ENCODE data around the gene KLF3. TPM values are rescaled to one million over a fixed set of nuclear protein-coding genes. Genes with fewer than 3 reads are reported as not detected.
A peak's percentile ranks its signal among the peaks of the same experiment; 100 is the strongest.

Gene KLF3
- total RNA-seq, 6 experiments from 2014 or later, result 21.3 to 37.6 (median 26.8) TPM

GRCh38 chr4:38723726-38724474 is 59.9 kb downstream of the KLF3 start:
- no peak overlapping the region for H3K4me3 ChIP-seq
- DNase-seq, result no peak
- TF ChIP-seq POLR2A (IDR thresholded peaks at IDR 0.05) (no peak), CTCF (IDR thresholded peaks at IDR 0.05) (no peak)

GRCh38 chr4:38724475-38724808 is 60.4 kb downstream of the KLF3 start:
- DNase-seq (no peak), ATAC-seq (no peak)
- no peak overlapping the region for H3K27ac ChIP-seq
- H3K36me3 ChIP-seq, result no peaks in the 10 kb centered on the region
- H3K27me3 ChIP-seq, result no peaks in the 10 kb centered on the region
- intact Hi-C loops (cut with DNase I), result no loop called here
- TF ChIP-seq CTCF (IDR thresholded peaks at IDR 0.05) (no peak), POLR2A (IDR thresholded peaks at IDR 0.05) (no peak)
- no peak overlapping the region for H3K4me3 ChIP-seq
- no peaks in the 10 kb centered on the region for H3K9me3 ChIP-seq
- 97% methylated on average over 2 of the region's 3 CpGs for WGBS (ENCODE audit: insufficient coverage, low coverage, low lambda C conversion rate, missing lambda C conversion rate)
- H3K4me1 ChIP-seq, result peaks cover 0 to 3% (median 0%) of the 10 kb centered on the region in 4 donors

More at GRCh38 chr4:38723726-38724474, 59.9 kb downstream of the KLF3 start:
- Histone ChIP-seq H3K27ac (no peak overlapping the region), H3K27me3 (no peaks in the 10 kb centered on the region), H3K4me1 (peaks cover 0 to 3% (median 0%) of the 10 kb centered on the region in 4 donors), H3K9me3 (no peaks in the 10 kb centered on the region), H3K36me3 (no peaks in the 10 kb centered on the region)
- intact Hi-C loops (cut with DNase I), result no loop called here
- 78% methylated on average over 7 of the region's 7 CpGs for WGBS (ENCODE audit: insufficient coverage, low coverage, low lambda C conversion rate, missing lambda C conversion rate)
- ATAC-seq, result no peak

GRCh38 chr4:38728631-38729141 is 64.7 kb downstream of the KLF3 start:
- intact Hi-C loops (cut with DNase I), result no loop called here
- Histone ChIP-seq H3K27me3 (no peaks in the 10 kb centered on the region), H3K4me3 (no peak overlapping the region), H3K4me1 (peaks cover 0 to 3% (median 0%) of the 10 kb centered on the region in 4 donors), H3K9me3 (no peaks in the 10 kb centered on the region), H3K36me3 (no peaks in the 10 kb centered on the region), H3K27ac (no peak overlapping the region)
- 46% methylated on average over 2 of the region's 4 CpGs for WGBS (ENCODE audit: insufficient coverage, low coverage, low lambda C conversion rate, missing lambda C conversion rate)
- ATAC-seq, result peak in 2 of 4 donors; percentile 23 to 30
- TF ChIP-seq POLR2A (IDR thresholded peaks at IDR 0.05), result no peak
- peak in 1 of 4 donors; percentile 12 for TF ChIP-seq CTCF (IDR thresholded peaks at IDR 0.05)
- no peak for DNase-seq

GRCh38 chr4:38730493-38730829 is 66.5 kb downstream of the KLF3 start:
- peaks cover 0 to 3% (median 0%) of the 10 kb centered on the region in 4 donors for H3K4me1 ChIP-seq
- no peak for ATAC-seq
- intact Hi-C loops (cut with DNase I), result loop anchor here in 1 of 2 donors (10.0 kb wide), 2 partner anchors 526 to 676 kb away; no protein-coding TSS in a partner anchor
- H3K4me3 ChIP-seq, result no peak overlapping the region
- 66% methylated on average over 3 of the region's 4 CpGs for WGBS (ENCODE audit: insufficient coverage, low coverage, low lambda C conversion rate, missing lambda C conversion rate)
- H3K36me3 ChIP-seq, result no peaks in the 10 kb centered on the region
- TF ChIP-seq POLR2A (IDR thresholded peaks at IDR 0.05) (no peak), CTCF (IDR thresholded peaks at IDR 0.05) (no peak)
- H3K9me3 ChIP-seq, result no peaks in the 10 kb centered on the region
- no peaks in the 10 kb centered on the region for H3K27me3 ChIP-seq
- no peak overlapping the region for H3K27ac ChIP-seq
- no peak for DNase-seq

All from right lobe of liver (tissue), 6 donors.